ENCODE data around the gene PDE4D. TPM values are rescaled to one million over a fixed set of nuclear protein-coding genes. Genes with fewer than 3 reads are reported as not detected.

Gene PDE4D
- total RNA-seq, 1 donor from 2014 or later: 6.8 TPM

- H3K36me3 ChIP-seq (ENCODE audit: control insufficient read depth, insufficient read depth, low read length): no peaks in the 10 kb centered on the region
- FAIRE-seq (no peak), DNase-seq (ENCODE audit: low read depth) (no peak)
- TF ChIP-seq CTCF (IDR thresholded peaks at IDR 0.05; ENCODE audit: insufficient read depth, low read length, severe bottlenecking): no peak
- H3K4me3 ChIP-seq (ENCODE audit: low read depth, low read length): no peak overlapping the region
- no peaks in the 10 kb centered on the region for H3K27me3 ChIP-seq (ENCODE audit: control insufficient read depth, insufficient read depth, low read length)
Measured at GRCh38 chr5:59559323-59559722, 334.2 kb downstream of the PDE4D start.

- TF ChIP-seq CTCF (IDR thresholded peaks at IDR 0.05; ENCODE audit: insufficient read depth, low read length, severe bottlenecking): no peak
- Histone ChIP-seq H3K27me3 (ENCODE audit: control insufficient read depth, insufficient read depth, low read length) (no peaks in the 10 kb centered on the region), H3K4me3 (ENCODE audit: low read depth, low read length) (no peak overlapping the region), H3K36me3 (ENCODE audit: control insufficient read depth, insufficient read depth, low read length) (no peaks in the 10 kb centered on the region)
- no peak for FAIRE-seq
- no peak for DNase-seq (ENCODE audit: low read depth)
Measured at GRCh38 chr5:59558501-59558900, 335.0 kb downstream of the PDE4D start.

GRCh38 chr5:59557572-59557971 lies 336.0 kb downstream of the PDE4D start:
- TF ChIP-seq CTCF (IDR thresholded peaks at IDR 0.05; ENCODE audit: insufficient read depth, low read length, severe bottlenecking): no peak

GRCh38 chr5:59555596-59555995 lies 337.9 kb downstream of the PDE4D start:
- FAIRE-seq (no peak), DNase-seq (ENCODE audit: low read depth) (no peak)
- Histone ChIP-seq H3K36me3 (ENCODE audit: control insufficient read depth, insufficient read depth, low read length) (no peaks in the 10 kb centered on the region), H3K27me3 (ENCODE audit: control insufficient read depth, insufficient read depth, low read length) (no peaks in the 10 kb centered on the region), H3K4me3 (ENCODE audit: low read depth, low read length) (no peak overlapping the region)
- TF ChIP-seq CTCF (IDR thresholded peaks at IDR 0.05; ENCODE audit: insufficient read depth, low read length, severe bottlenecking): no peak

More at GRCh38 chr5:59557572-59557971, 336.0 kb downstream of the PDE4D start:
- H3K4me3 ChIP-seq (ENCODE audit: low read depth, low read length): no peak overlapping the region
- DNase-seq (ENCODE audit: low read depth): no peak
- H3K27me3 ChIP-seq (ENCODE audit: control insufficient read depth, insufficient read depth, low read length): no peaks in the 10 kb centered on the region
- no peaks in the 10 kb centered on the region for H3K36me3 ChIP-seq (ENCODE audit: control insufficient read depth, insufficient read depth, low read length)
- no peak for FAIRE-seq

GRCh38 chr5:59554501-59554900 lies 339.0 kb downstream of the PDE4D start:
- FAIRE-seq: no peak
- Histone ChIP-seq H3K36me3 (ENCODE audit: control insufficient read depth, insufficient read depth, low read length) (no peaks in the 10 kb centered on the region), H3K4me3 (ENCODE audit: low read depth, low read length) (no peak overlapping the region), H3K27me3 (ENCODE audit: control insufficient read depth, insufficient read depth, low read length) (no peaks in the 10 kb centered on the region)
- DNase-seq (ENCODE audit: low read depth): no peak
- TF ChIP-seq CTCF (IDR thresholded peaks at IDR 0.05; ENCODE audit: insufficient read depth, low read length, severe bottlenecking): no peak

- H3K27me3 ChIP-seq (ENCODE audit: control insufficient read depth, insufficient read depth, low read length): no peaks in the 10 kb centered on the region
- FAIRE-seq (no peak), DNase-seq (ENCODE audit: low read depth) (no peak)
- H3K4me3 ChIP-seq (ENCODE audit: low read depth, low read length): no peak overlapping the region
- TF ChIP-seq CTCF (IDR thresholded peaks at IDR 0.05; ENCODE audit: insufficient read depth, low read length, severe bottlenecking): no peak
- H3K36me3 ChIP-seq (ENCODE audit: control insufficient read depth, insufficient read depth, low read length): no peaks in the 10 kb centered on the region
Measured at GRCh38 chr5:59553992-59554391, 339.5 kb downstream of the PDE4D start.

All from bronchial epithelial cell (primary cell).